Measurements from ENCODE around the gene NHERF1. TPM values are rescaled to one million over a fixed set of nuclear protein-coding genes. Genes with fewer than 3 reads are reported as not detected.

The NHERF1 gene
- total RNA-seq, 6 experiments from 2014 or later: 105 to 218 (median 161) TPM

GRCh38 chr17:74803388-74803930 is 55.0 kb downstream of the NHERF1 start:
- no peak overlapping the region for H3K4me3 ChIP-seq
- TF ChIP-seq, protein P1, sequence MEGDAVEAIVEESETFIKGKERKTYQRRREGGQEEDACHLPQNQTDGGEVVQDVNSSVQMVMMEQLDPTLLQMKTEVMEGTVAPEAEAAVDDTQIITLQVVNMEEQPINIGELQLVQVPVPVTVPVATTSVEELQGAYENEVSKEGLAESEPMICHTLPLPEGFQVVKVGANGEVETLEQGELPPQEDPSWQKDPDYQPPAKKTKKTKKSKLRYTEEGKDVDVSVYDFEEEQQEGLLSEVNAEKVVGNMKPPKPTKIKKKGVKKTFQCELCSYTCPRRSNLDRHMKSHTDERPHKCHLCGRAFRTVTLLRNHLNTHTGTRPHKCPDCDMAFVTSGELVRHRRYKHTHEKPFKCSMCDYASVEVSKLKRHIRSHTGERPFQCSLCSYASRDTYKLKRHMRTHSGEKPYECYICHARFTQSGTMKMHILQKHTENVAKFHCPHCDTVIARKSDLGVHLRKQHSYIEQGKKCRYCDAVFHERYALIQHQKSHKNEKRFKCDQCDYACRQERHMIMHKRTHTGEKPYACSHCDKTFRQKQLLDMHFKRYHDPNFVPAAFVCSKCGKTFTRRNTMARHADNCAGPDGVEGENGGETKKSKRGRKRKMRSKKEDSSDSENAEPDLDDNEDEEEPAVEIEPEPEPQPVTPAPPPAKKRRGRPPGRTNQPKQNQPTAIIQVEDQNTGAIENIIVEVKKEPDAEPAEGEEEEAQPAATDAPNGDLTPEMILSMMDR (IDR thresholded peaks at IDR 0.05): no peak
- no peak for TF ChIP-seq POLR2A (IDR thresholded peaks at IDR 0.05)
- no peaks in the 10 kb centered on the region for H3K4me1 ChIP-seq
- no peaks in the 10 kb centered on the region for H3K9me3 ChIP-seq
- intact Hi-C loops (cut with DNase I): no loop called here
- DNase-seq (no peak), ATAC-seq (no peak)
- no peak overlapping the region for H3K27ac ChIP-seq
- no peaks in the 10 kb centered on the region for H3K27me3 ChIP-seq
- no peaks in the 10 kb centered on the region for H3K36me3 ChIP-seq
- WGBS (ENCODE audit: insufficient coverage, low coverage, low lambda C conversion rate, missing lambda C conversion rate): 90% methylated on average over 6 of the region's 12 CpGs

GRCh38 chr17:74803971-74804370 is 55.5 kb downstream of the NHERF1 start:
- no peaks in the 10 kb centered on the region for H3K36me3 ChIP-seq
- H3K4me1 ChIP-seq: no peaks in the 10 kb centered on the region
- no peak for TF ChIP-seq POLR2A (IDR thresholded peaks at IDR 0.05)
- TF ChIP-seq, protein P1 (IDR thresholded peaks at IDR 0.05): no peak
- intact Hi-C loops (cut with DNase I): no loop called here
- no peak for DNase-seq
- H3K9me3 ChIP-seq: no peaks in the 10 kb centered on the region
- H3K27me3 ChIP-seq: no peaks in the 10 kb centered on the region
- H3K4me3 ChIP-seq: no peak overlapping the region
- H3K27ac ChIP-seq: no peak overlapping the region
- WGBS (ENCODE audit: insufficient coverage, low coverage, low lambda C conversion rate, missing lambda C conversion rate): 94% methylated on average over 5 of the region's 5 CpGs
- ATAC-seq: no peak

DNA sequence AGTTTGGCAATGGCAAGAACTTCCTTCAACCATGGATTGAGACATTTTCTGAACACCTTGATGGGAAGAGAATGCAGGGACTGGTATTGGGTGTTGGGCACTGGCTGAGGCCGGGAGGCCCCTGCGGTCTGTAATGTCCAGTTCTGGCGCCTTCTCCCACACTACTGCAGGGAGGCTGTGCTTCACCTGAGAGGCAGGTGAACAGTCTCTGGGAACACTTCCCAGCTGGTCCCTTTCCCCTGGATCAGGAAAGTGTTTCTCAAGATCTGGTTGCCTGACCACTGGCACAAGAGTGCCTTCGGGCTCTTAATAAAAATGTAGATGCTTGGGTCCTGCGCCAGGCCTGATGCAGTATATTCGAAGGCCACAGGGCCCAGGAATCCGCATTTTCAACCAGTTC is 56.3 kb downstream of the NHERF1 start:
- Histone ChIP-seq H3K27ac (no peak overlapping the region), H3K4me1 (no peaks in the 10 kb centered on the region), H3K9me3 (no peaks in the 10 kb centered on the region), H3K4me3 (no peak overlapping the region), H3K36me3 (no peaks in the 10 kb centered on the region), H3K27me3 (no peaks in the 10 kb centered on the region)
- intact Hi-C loops (cut with DNase I): no loop called here
- DNase-seq (no peak), ATAC-seq (no peak)
- no peak for TF ChIP-seq POLR2A (IDR thresholded peaks at IDR 0.05)
- TF ChIP-seq, protein P1 (IDR thresholded peaks at IDR 0.05): no peak
- WGBS (ENCODE audit: insufficient coverage, low coverage, low lambda C conversion rate, missing lambda C conversion rate): no CpG with 5 or more reads among the region's 7 CpGs

GRCh38 chr17:74805591-74805991 is 57.2 kb downstream of the NHERF1 start:
- Histone ChIP-seq H3K36me3 (no peaks in the 10 kb centered on the region), H3K4me3 (no peak overlapping the region), H3K9me3 (no peaks in the 10 kb centered on the region), H3K4me1 (no peaks in the 10 kb centered on the region), H3K27me3 (no peaks in the 10 kb centered on the region), H3K27ac (no peak overlapping the region)
- TF ChIP-seq, protein P1 (IDR thresholded peaks at IDR 0.05): no peak
- no peak for TF ChIP-seq POLR2A (IDR thresholded peaks at IDR 0.05)
- DNase-seq (no peak), ATAC-seq (no peak)
- WGBS (ENCODE audit: insufficient coverage, low coverage, low lambda C conversion rate, missing lambda C conversion rate): 96% methylated on average over 9 of the region's 15 CpGs
- intact Hi-C loops (cut with DNase I): no loop called here

DNA sequence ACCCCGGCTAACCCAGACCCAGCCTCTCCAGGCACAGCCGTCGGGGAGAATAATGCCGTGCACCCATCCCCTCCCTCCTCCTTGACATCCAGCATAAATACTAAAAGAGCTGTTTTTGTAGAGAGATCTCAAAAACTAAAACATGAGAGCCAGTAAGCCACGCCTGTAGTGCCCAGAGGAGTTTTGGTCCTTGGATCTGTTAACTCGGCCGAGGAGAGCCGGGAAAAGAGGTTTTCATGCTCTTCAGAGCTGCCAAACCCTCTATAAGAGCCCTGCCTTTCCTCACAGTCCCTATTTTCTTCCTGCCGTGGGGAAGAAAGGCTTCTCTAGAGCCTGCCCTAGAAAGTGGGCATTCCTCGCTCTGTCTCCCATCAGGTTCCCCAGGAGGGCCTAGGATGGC is 57.9 kb downstream of the NHERF1 start:
- TF ChIP-seq, protein P1 (IDR thresholded peaks at IDR 0.05): no peak
- no peak for TF ChIP-seq POLR2A (IDR thresholded peaks at IDR 0.05)
- Histone ChIP-seq H3K9me3 (no peaks in the 10 kb centered on the region), H3K4me3 (no peak overlapping the region), H3K4me1 (no peaks in the 10 kb centered on the region), H3K27me3 (no peaks in the 10 kb centered on the region), H3K27ac (no peak overlapping the region), H3K36me3 (no peaks in the 10 kb centered on the region)
- DNase-seq (no peak), ATAC-seq (no peak)
- intact Hi-C loops (cut with DNase I): no loop called here
- 84% methylated on average over 7 of the region's 10 CpGs for WGBS (ENCODE audit: insufficient coverage, low coverage, low lambda C conversion rate, missing lambda C conversion rate)

All from right lobe of liver (tissue), 6 donors.